ENCODE data around the gene AGAP1.

AGAP1 gene

DNA sequence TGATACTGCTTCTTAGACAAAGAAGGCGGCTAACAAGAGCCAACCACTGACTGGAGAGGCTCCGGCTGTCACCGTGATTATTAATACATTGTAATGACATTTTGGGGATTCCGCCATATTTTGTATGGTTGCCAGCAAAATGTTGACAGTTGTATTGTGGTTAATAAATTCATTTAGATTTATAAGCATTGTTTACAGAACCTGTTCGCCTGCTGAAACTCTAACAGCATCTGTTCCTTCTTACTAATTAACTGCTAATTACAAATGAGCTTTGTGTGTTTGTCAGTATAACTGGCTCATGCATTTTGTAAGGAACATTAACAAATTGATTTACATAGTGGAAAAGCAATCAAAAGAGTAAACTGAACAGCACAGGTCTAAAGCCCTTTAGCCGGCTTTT lies 342.0 kb downstream of the AGAP1 start:
- no peak for DNase-seq

DNA sequence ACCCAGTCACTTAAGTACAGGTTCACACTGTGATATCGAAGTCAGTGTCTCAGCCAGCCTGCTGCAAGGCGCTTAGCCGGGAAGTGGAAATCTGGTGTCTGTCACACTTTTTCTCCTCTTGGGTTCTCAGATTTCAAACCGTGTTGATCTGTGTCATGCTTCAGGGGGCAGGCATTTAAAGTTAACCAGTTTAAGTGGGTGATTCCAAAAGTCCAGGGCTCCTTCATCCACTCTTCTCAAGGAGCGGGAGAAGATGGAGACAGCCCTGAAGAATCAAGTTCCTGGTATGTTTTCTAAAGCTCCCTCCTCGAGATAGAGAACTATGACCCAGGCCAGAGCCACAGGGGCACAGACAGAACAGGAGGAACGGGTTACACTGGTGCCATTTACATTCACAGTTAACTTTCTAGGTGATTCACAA lies 342.7 kb downstream of the AGAP1 start:
- no peak for DNase-seq

DNA sequence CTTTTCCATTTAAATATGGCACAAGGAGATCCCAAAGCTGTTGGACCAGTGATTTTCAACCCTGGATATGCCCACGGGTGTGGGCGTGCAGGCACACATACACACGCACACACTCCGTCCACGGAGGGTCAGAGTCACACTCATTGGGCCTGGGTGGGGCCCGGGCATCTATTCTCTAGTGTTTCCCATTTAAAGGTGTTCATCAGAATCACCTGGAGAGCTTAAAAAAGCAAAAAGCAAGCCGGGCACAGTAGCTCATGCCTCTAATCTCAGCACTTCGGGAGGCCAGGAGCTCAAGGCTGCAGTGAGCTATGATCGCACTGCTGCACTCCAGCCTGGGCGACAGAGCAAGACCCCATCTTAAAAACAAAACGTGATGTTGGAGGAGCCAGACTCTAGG lies 345.4 kb downstream of the AGAP1 start:
- no peak for DNase-seq

DNA sequence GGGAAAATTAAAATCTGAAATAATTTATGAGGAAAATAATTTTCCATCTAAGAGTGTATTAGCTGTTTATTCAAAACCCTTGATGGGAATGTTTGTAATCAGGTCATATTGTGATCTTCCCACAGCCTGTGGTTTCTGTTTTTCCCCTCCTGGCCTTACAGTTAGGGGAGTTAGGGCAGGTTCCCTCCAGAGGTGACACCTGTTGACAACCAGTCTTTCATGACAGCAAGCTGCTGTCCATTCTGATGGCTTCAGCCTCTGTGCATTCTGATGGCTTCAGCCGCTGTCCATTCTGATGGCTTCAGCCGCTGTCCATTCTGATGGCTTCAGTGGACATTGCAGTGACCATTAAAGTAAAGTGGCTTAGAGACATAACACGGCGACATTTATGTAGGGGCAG lies 346.1 kb downstream of the AGAP1 start:
- no peak for DNase-seq

DNA sequence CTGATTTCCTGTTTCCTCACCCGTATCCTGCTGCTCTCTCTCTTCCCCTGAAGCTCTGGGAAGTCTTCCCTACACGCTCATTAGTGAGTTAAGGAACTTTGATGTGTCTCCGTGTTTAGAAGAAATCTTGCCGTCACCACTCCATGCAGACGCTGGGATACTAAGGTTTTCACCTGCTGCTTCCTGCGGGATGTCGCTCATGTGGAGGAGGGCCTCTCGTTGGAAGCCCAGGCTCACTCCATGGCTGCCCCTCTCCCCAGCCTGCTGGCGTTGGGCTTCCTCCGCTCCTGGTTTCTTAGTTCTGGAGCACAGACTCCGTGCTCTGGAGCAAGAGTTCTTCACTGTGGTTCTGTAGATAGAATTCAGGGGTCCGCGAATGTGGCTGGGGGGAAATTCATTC lies 348.0 kb downstream of the AGAP1 start:
- DNase-seq = no peak

DNA sequence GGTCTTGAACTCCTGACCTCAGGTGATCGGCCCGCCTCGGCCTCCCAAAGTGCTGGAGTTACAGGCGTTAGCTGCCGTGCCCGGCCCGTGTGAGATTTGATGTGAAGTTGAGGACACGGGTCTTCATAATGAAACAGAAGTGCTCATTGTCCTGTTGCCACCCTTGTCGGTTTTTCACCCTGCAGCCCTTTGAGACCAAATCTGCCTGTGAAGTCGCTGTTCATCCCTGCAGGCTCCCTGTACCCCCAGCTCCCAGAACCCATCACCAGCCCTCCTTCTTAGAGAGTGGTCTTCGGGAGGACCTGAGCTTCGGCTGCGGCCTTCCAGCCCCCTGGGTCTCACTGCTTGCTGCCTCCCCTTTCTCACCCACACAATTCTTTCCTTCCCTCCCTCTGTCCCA lies 349.1 kb downstream of the AGAP1 start:
- no peak for DNase-seq

DNA sequence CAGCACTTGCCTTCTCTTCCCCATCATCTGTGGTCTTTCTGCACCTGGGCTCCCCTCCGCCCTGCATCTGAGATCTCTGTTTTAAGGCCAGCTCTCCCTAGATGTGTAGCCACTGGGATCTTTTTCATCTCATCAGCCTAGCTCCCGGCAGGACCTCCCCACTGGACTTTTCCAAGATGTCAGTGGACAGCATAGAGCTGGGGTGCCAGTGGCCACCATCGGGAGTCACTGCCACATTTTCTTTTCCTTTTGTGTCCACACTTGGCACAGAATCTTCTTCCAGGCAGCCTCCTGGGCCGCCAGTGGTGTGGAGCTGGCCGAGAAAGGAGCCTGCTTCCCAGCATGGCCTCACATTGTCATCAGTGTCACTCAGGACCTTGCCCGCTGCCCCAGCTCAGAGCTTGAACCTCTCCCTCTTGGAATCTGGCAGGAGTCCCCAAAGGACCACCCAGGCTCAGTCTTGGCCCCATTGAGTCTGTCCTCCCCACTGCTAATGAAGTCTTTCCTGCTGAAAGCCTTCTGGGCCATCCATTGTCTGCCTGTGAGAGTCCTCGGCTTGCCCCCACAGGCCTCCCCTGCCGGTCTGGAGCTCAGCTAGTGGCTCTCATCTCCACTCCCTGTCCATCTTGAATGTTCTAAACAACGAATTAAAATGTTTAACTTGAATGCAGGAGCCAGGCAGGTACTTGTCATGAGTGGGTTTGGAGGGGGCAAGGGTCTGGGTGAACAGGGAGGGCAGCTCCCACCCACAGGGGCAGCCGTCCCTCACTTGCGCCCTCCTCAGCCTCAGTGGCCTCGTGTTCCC lies 349.9 kb downstream of the AGAP1 start:
- DNase-seq = no peak

DNA sequence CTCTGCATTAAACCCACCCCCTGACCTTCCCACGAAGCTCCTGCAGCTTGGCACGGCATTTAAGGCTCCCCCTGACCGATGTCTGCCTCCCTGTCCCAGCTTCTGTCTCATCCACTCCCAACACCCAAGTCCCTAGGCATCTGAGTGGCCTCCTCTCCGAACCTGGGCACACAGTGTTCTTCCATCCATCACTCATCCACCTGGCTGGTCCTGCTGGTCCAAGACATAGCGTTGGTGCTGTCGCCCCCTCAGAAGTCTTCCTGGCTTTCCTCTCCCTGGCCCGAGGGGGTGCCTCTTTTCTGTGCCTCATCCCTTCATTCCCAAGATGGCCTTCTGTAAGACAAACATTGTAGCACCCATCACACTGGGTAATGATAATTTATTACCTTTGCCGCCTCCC lies 350.7 kb downstream of the AGAP1 start:
- no peak for DNase-seq

DNA sequence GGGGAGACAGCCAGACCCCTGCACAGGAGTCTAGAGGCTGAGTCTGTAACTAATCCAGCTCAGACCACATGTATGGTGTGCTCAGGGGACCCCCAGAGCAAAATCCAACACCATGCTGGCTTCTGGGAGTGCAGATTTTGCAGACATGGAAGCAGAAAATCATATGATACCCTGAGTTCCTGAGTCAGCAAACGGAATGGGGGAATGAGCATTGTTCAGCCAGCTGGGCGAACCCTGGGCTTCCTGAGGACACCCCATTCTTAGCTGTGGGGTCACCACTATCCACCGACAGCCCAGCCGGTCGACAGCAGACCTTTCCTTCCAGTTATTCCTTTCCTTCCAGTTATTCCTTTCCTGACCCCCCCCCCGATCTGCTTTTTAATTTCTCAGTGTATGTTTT lies 351.4 kb downstream of the AGAP1 start:
- DNase-seq = no peak

DNA sequence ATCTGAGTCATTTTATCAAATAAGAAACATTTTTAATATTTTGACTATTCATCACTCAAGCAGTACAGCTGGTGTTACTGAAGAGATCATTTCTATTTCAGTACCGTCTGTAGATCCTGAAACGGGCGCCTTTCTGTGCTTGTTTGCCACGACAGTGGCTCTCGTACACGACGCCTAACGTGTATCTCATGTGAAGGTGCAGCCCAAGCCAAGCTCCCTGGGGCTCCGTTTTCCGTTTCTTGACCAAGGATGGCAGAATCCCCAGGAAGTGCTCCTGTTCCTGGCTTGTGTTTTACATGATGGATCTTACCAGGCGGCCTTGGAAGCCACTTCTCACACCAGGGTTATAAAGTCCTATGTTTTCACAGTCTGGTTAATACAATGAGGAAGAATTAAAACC lies 353.7 kb downstream of the AGAP1 start:
- no peak for DNase-seq

DNA sequence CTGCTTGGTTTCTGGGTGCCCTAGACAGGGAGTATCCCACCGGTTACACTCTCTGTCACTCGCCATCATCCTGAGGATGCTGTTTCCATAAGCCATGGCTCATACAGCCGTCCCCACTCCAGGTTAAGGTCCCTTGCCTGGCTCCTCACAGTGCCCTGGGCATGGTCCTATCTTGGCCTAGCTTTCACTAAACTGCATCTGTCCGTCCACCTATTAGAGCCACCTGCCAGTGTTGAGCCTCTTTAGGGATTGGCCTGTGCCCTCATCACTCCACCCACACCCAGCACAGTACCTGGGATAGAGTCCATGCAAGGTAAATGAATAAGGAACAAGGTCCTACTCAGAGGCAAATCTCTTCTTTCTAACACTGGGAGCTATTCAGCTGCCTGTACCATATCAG lies 354.2 kb downstream of the AGAP1 start:
- DNase-seq = no peak

DNA sequence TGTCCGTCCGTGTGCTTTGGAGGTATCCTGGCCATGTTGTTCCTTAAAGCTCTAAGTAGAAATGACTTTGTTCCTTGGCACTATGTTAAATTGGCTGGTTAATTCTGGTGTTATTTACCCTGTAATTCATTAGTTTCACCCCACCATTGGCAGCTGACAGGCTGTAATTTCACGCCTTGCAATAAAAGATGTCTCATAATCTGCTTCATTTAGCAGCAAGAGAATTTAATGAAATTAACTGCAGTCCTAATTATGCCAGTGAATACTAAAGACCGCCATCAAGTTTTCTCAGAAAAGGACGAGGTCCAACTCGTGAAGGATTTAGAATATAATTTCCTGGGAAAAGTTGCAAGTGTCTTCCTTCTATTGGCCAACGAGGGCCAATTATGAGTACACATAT lies 355.1 kb downstream of the AGAP1 start:
- DNase-seq = no peak

DNA sequence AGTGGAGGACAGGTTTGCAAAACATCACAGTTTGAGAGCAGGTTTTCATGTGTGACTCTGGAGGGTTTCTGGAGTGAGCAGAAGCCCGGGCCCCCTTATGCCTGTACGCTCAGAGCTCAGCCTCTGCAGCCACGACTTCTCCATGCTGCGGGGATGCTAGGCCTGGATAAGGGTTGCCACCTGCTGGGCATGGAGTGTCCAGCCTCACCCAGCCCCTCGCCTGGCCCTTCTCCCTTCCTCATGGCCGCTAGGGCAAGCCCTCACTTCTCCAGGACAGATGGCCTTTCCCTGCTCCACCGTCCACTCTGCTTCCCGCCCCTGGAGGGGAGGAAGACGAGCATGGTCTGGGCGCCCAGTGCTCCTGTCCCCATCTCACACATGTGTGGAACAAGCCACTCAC lies 355.6 kb downstream of the AGAP1 start:
- DNase-seq = no peak

DNA sequence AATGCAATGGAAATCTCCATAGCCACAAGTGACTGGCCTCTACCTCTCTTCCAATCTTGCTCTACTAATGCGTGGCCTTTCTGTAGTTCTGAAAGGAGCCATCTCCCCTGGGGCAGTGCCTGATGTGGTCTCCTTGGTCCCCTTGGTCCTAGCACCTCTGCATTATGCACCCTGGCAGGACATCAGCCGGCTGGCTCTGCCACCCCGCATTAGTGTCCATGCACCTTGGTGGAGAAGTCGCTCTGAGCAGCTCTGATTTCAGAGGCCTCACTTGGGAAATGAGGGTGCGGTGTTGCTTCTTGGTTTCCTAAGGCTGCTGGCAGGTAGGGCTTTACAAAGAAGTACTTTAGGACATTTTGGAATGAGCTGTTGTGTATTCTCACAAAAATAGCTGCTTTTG lies 356.4 kb downstream of the AGAP1 start:
- no peak for DNase-seq

DNA sequence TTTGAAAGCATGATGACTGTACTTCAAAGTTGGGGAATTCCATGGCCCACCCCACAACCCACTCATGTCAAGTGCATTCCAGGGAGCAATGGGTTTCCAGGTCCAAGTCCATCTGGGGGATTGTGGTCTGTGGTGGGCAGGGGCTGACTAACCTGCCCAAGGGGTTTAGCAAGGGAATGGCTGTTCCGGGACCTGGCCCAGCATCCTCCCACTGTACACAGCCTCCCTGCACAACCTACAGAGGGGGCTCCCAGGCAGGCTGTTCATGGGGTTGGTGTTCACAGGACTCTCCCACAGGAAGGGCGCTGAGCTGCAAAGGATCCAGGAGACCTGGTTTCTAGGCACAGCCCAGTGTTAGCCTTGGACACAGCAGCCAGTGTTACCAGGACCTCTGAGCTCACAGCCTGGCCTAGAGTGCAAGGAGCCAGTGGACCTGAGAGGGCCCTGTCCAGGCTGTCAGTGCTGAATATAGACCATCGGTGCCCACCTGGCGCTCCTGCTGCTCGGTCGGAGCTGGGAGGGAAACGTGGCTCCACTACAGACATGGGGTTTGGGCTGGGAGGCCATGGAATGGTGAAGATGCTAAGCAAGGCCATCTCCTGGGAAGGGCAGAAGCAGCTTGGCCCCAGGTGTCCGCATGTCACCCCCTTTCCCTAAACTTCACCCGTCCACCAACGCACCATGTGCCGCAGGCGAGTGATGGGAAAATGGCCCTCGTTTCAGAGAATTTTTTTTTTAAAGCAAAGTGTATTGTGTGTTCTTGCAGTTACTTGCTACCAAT lies 357.1 kb downstream of the AGAP1 start:
- DNase-seq = no peak

DNA sequence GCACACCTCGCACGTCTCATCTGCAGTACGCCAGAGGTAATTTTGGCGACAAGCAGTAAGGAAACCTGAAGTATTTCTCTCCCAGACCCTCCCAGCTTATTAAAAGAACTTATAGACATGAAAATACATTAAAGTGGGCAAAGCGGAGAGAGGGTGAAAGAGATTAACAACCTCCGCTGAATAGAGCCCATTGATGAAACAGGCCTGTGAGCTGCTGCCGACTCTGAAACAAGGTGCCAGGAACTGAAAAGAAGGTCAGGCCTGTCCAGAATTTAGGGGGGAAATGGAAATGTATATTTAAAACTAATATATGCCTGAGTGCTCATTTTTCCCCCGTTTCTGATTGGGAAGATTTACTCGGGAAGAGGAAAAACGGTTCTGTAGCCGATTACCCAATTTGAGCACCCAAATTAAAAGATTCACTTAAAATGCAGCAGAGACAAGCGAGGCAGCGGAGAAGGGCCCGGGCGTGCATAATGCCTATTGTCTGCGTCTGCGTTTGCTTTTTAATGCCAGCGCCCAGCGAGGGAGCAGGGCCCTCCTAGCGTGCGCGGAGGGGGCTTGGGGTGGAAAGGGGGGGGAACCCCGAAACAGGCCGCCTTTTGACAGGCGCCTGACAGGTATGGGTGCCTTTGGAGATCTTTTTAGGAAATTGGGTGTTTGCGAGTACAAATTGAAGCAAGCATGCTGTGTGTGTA lies 358.1 kb downstream of the AGAP1 start:
- no peak for DNase-seq

DNA sequence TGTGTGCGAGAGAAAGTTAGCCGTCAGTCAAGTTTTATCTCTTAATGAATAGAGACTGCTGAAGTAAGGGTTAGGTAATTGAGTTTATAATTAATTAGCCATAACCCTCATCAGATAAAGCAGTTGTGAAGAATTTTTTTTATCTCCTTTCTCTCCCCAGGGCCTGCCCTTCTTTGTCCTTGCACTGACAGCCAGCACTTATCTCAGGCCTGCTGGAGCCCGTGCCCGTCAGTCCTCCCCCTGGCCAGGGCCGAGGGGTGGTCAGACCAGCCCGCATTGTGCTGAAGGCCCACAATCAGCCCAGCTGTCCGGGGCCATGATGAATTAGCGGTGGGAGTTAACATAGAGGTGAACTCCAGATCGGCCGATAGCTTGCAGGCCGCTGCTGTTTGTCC lies 358.7 kb downstream of the AGAP1 start:
- DNase-seq = no peak

DNA sequence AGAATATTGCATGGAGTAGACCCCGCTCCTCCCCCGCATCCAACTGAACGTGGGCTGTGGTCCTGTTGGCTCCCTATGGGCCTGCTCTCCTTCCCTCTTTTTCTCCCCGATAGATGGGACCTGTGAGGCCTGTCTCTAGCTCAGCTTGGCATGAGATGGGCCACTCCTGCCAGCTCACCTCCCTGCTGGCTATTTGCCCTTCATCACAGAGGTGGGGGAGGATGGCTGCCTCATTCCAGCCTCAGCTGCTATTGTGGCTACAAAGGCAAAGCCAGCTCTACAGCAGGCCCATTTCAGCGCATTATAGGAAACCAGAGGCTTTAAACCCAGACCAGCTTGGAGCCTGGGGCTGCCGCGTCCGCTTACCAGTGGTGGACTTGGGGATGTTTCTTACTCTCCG lies 360.4 kb downstream of the AGAP1 start:
- DNase-seq = no peak

DNA sequence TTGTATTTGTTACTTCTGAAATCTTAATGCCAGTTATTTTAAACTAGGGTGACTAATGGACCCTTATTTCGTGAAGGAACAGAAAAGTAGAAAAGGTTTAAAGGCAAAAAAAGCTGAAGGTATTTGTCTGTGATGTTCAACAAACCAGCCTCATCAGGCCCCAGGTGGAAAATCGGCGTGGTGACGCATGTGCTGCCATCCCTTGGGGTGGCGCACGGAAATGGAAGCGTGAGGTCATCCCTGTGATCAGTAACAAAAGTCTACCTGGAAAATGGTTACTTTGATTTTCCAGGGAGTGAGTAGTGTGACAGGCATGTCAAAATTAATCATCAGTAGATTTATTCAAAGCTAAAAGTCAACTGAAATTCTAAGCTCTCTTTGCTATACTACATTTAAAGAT lies 361.2 kb downstream of the AGAP1 start:
- no peak for DNase-seq

DNA sequence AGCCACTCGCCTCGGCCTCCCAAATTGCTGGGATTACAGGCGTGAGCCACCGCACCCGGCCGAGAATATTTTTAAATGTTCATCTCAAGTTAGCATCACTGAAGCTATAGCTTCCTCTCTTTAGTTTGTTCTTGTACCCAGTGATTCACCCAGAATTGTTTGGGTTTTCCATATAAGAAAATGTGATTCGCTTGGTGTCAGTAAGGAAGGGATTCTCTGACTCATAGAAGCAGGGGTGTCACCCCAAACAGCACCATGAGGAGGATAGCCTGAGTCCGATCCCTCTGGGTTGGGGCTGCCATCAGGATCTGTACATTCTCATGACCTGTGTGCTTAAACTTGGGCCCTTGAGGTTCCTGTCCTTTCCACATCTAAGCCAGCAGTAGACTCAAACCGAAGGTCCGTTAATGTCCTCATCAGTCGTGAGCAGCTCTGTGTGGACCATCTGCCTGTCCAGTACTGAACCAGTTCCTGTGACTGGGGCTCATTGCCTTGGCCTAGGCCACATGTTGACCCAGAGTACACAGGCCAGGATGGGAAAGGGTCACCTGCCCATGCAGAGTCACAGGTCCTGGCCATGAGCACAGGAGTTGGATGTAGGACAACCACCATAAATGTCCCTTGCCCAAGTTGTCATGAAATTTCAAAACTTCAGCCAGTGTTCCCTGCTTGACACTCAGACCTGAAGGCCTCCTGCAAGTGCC lies 362.5 kb downstream of the AGAP1 start:
- DNase-seq = no peak

DNA sequence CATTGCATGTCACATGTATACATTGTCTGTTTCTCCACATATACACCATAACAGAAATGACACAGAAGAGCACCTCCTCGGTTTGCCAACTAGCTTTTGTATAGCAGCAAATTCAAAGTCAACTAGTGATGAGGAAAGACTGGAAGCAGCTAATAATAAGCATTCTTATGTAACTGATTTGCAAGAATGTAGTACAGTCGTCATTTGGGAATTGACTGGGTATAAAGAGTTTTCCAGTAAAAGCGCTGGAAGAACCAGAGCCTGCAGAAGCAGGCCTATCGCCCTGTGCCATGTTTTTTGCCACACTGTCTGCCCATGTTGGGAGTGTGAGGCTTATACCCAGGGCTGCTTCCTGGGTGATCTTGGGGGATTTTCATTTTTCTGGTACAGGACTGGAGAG lies 363.8 kb downstream of the AGAP1 start:
- DNase-seq = no peak

DNA sequence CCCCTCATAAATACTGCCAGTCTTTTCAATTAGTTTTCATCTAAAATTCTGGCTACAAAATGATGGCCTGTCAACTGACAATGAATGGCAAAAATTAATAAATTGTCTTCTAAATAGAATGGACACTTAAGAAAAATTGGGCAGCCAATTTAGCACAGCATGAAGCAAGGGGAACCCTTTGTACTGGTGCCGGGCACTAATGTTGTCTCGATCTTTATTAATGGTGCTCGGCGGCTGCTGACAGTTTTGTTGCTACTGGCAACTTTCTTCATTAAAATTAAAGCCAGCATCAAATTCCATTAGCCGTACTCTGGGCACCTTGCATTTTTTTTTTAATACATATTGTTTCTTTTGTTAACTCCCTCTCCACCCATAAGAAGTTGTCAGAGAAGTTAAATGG lies 365.0 kb downstream of the AGAP1 start:
- DNase-seq = no peak

DNA sequence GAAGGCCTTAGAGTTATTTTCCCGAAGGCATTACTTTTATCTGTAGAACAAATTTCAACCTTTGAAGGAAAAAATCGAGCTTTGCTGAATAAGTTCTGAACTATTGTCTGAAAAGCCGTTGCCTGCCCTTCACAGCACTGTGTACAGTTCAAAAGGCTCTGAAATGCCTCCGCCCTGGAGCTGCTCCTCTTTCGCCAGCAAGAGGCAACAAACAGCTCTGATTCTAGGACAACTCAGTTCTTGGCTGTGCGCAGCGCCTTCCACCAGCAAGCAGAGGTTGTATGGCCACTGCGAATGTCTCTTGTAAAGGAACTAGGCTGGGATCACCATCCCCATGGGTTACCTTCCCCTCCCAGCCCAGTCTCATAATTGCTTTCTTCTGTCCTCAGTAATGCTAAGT lies 365.8 kb downstream of the AGAP1 start:
- no peak for DNase-seq
